Measurements from ENCODE around the gene KLHL29. TPM values are rescaled to one million over a fixed set of nuclear protein-coding genes. Genes with fewer than 3 reads are reported as not detected.

KLHL29 gene
- polyA plus RNA-seq, 6 donors from 2014 or later, result 0.08 to 0.50 (median 0.28) TPM; not detected in 2

GRCh38 chr2:23521060-23521459 is 136.1 kb downstream of the KLHL29 start:
- H3K36me3 Mint-ChIP-seq, result no peaks in the 10 kb centered on the region
- peaks cover 0 to 4% (median 4%) of the 10 kb centered on the region in 3 donors for H3K27me3 Mint-ChIP-seq
- H3K4me3 Mint-ChIP-seq, result no peak overlapping the region

GRCh38 chr2:23522726-23523372 is 137.9 kb downstream of the KLHL29 start:
- ATAC-seq (ENCODE audit: low read depth in 2 of 2), result no peak
- Mint-ChIP-seq H3K4me3 (no peak overlapping the region), H3K27me3 (peaks cover 0 to 8% (median 4%) of the 10 kb centered on the region in 3 donors), H3K4me1 (no peaks in the 10 kb centered on the region), H3K9me3 (no peaks in the 10 kb centered on the region), H3K27ac (no peak overlapping the region), H3K36me3 (no peaks in the 10 kb centered on the region)
- no peak for DNase-seq

More at GRCh38 chr2:23521060-23521459, 136.1 kb downstream of the KLHL29 start:
- DNase-seq (no peak), ATAC-seq (ENCODE audit: low read depth in 2 of 2) (no peak)
- no peaks in the 10 kb centered on the region for H3K4me1 Mint-ChIP-seq
- no peak overlapping the region for H3K27ac Mint-ChIP-seq
- H3K9me3 Mint-ChIP-seq, result no peaks in the 10 kb centered on the region

- no peak overlapping the region for H3K4me3 Mint-ChIP-seq
- no peak for ATAC-seq (ENCODE audit: low read depth in 2 of 2)
- peaks cover 0 to 8% (median 4%) of the 10 kb centered on the region in 3 donors for H3K27me3 Mint-ChIP-seq
- H3K27ac Mint-ChIP-seq, result no peak overlapping the region
- no peak for DNase-seq
- H3K4me1 Mint-ChIP-seq, result no peaks in the 10 kb centered on the region
- H3K36me3 Mint-ChIP-seq, result no peaks in the 10 kb centered on the region
- H3K9me3 Mint-ChIP-seq, result no peaks in the 10 kb centered on the region
Measured at GRCh38 chr2:23523373-23524260, 138.6 kb downstream of the KLHL29 start.

- DNase-seq (no peak), ATAC-seq (ENCODE audit: low read depth in 2 of 2) (no peak)
- peaks cover 0 to 8% (median 4%) of the 10 kb centered on the region in 3 donors for H3K27me3 Mint-ChIP-seq
- H3K9me3 Mint-ChIP-seq, result no peaks in the 10 kb centered on the region
- no peak overlapping the region for H3K27ac Mint-ChIP-seq
- no peak overlapping the region for H3K4me3 Mint-ChIP-seq
- H3K4me1 Mint-ChIP-seq, result no peaks in the 10 kb centered on the region
- no peaks in the 10 kb centered on the region for H3K36me3 Mint-ChIP-seq
Measured at GRCh38 chr2:23524261-23524706, 139.3 kb downstream of the KLHL29 start.

GRCh38 chr2:23525137-23525765 is 140.3 kb downstream of the KLHL29 start:
- no peak for DNase-seq
- Mint-ChIP-seq H3K27ac (no peak overlapping the region), H3K36me3 (no peaks in the 10 kb centered on the region), H3K4me3 (no peak overlapping the region), H3K27me3 (peaks cover 0 to 8% (median 4%) of the 10 kb centered on the region in 3 donors), H3K4me1 (no peaks in the 10 kb centered on the region), H3K9me3 (no peaks in the 10 kb centered on the region)
- ATAC-seq (ENCODE audit: low read depth in 2 of 2), result no peak

- Mint-ChIP-seq H3K4me3 (no peak overlapping the region), H3K27me3 (peaks cover 0 to 8% (median 4%) of the 10 kb centered on the region in 3 donors), H3K36me3 (no peaks in the 10 kb centered on the region), H3K4me1 (no peaks in the 10 kb centered on the region), H3K9me3 (no peaks in the 10 kb centered on the region), H3K27ac (no peak overlapping the region)
- DNase-seq (no peak), ATAC-seq (ENCODE audit: low read depth in 2 of 2) (no peak)
Measured at GRCh38 chr2:23526114-23526513, 141.1 kb downstream of the KLHL29 start.

- DNase-seq (no peak), ATAC-seq (ENCODE audit: low read depth in 2 of 2) (no peak)
- H3K9me3 Mint-ChIP-seq, result no peaks in the 10 kb centered on the region
- H3K27ac Mint-ChIP-seq, result no peak overlapping the region
- H3K36me3 Mint-ChIP-seq, result no peaks in the 10 kb centered on the region
- peak overlapping the region in 1 of 8 donors; percentile 52 for H3K4me3 Mint-ChIP-seq
- H3K27me3 Mint-ChIP-seq, result peaks cover 0 to 8% (median 4%) of the 10 kb centered on the region in 3 donors
- H3K4me1 Mint-ChIP-seq, result peaks cover 0 to 8% (median 2%) of the 10 kb centered on the region in 3 donors
Measured at GRCh38 chr2:23526835-23527790, 142.1 kb downstream of the KLHL29 start.

- H3K4me1 Mint-ChIP-seq, result peaks cover 9 to 18% (median 11%) of the 10 kb centered on the region in 3 donors
- no peaks in the 10 kb centered on the region for H3K9me3 Mint-ChIP-seq
- no peak overlapping the region for H3K27ac Mint-ChIP-seq
- H3K4me3 Mint-ChIP-seq, result no peak overlapping the region
- no peak for DNase-seq
- ATAC-seq (ENCODE audit: low read depth in 2 of 2), result no peak
- no peaks in the 10 kb centered on the region for H3K36me3 Mint-ChIP-seq
- peaks cover 0 to 8% (median 0%) of the 10 kb centered on the region in 3 donors for H3K27me3 Mint-ChIP-seq
Measured at GRCh38 chr2:23528171-23528570, 143.2 kb downstream of the KLHL29 start.

- Mint-ChIP-seq H3K4me3 (no peak overlapping the region), H3K27me3 (peaks cover 0 to 8% (median 0%) of the 10 kb centered on the region in 3 donors), H3K36me3 (no peaks in the 10 kb centered on the region), H3K9me3 (no peaks in the 10 kb centered on the region), H3K4me1 (peaks cover 9 to 23% (median 11%) of the 10 kb centered on the region in 3 donors), H3K27ac (no peak overlapping the region)
- DNase-seq (no peak), ATAC-seq (ENCODE audit: low read depth in 2 of 2) (no peak)
Measured at GRCh38 chr2:23528690-23529089, 143.7 kb downstream of the KLHL29 start.

- DNase-seq, result no peak
- no peaks in the 10 kb centered on the region for H3K9me3 Mint-ChIP-seq
- H3K4me1 Mint-ChIP-seq, result peaks cover 11 to 23% (median 13%) of the 10 kb centered on the region in 3 donors
- H3K27me3 Mint-ChIP-seq, result peaks cover 0 to 8% (median 0%) of the 10 kb centered on the region in 3 donors
- no peak for ATAC-seq (ENCODE audit: low read depth in 2 of 2)
- peak overlapping the region in 1 of 6 donors; percentile 27 for H3K27ac Mint-ChIP-seq
- H3K4me3 Mint-ChIP-seq, result no peak overlapping the region
- no peaks in the 10 kb centered on the region for H3K36me3 Mint-ChIP-seq
Measured at GRCh38 chr2:23529659-23530058, 144.7 kb downstream of the KLHL29 start.

- Mint-ChIP-seq H3K27ac (peak overlapping the region in 1 of 6 donors; percentile 44), H3K9me3 (no peaks in the 10 kb centered on the region), H3K36me3 (no peaks in the 10 kb centered on the region), H3K4me1 (peaks cover 11 to 23% (median 13%) of the 10 kb centered on the region in 3 donors), H3K27me3 (peaks cover 0 to 8% (median 0%) of the 10 kb centered on the region in 3 donors), H3K4me3 (peak overlapping the region in 1 of 8 donors; percentile 29)
- ATAC-seq (ENCODE audit: low read depth in 2 of 2) (no peak), DNase-seq (no peak)
Measured at GRCh38 chr2:23530206-23530908, 145.4 kb downstream of the KLHL29 start.

- Mint-ChIP-seq H3K27ac (no peak overlapping the region), H3K27me3 (peaks cover 0 to 5% (median 0%) of the 10 kb centered on the region in 3 donors), H3K4me3 (no peak overlapping the region), H3K36me3 (no peaks in the 10 kb centered on the region), H3K9me3 (no peaks in the 10 kb centered on the region), H3K4me1 (peaks cover 11 to 26% (median 13%) of the 10 kb centered on the region in 3 donors)
- DNase-seq (no peak), ATAC-seq (ENCODE audit: low read depth in 2 of 2) (no peak)
Measured at GRCh38 chr2:23530909-23531276, 145.9 kb downstream of the KLHL29 start.
